Stomach (tissue), 9 donors: ENCODE data around the gene CD58. TPM values are rescaled to one million over a fixed set of nuclear protein-coding genes. Genes with fewer than 3 reads are reported as not detected.
A peak's percentile ranks its signal among the peaks of the same experiment; 100 is the strongest.

Experiments
- DNase-seq, 2 donors: peaks; one replicate each; pipeline versions ENCODE4 v3.0.0 to v3.0.0-alpha.2; 2013 to 2019
- H3K27ac ChIP-seq, 5 donors: fragments of 200-600 bp in 4 of 5; sonication (generic) in 4 of 5; one replicate each; pipeline ENCODE4 v1.5.1; 2013 to 2019; ENCODE audit warnings: mild to moderate bottlenecking in 1 of 5, moderate library complexity in 1 of 5
- H3K27me3 ChIP-seq, 3 donors: fragments of 200-600 bp; sonication (generic); one replicate each; pipeline ENCODE4 v1.5.1; 2017 to 2019; ENCODE audit warnings: mixed run types in 1 of 3
- H3K36me3 ChIP-seq, 4 donors: fragments of 200-600 bp; sonication (generic); 1 replicate in 3 of 4; 2 replicates in 1 of 4; pipeline ENCODE4 v1.5.1; 2016 to 2019
- H3K4me1 ChIP-seq, 4 donors: fragments of 200-600 bp; sonication (generic); one replicate each; pipeline ENCODE4 v1.5.1; 2016 to 2019
- H3K4me3 ChIP-seq, 4 donors: fragments of 200-600 bp; sonication (generic) in 3 of 4; one replicate each; pipeline ENCODE4 v1.5.1; 2016 to 2019; ENCODE audit warnings: mild to moderate bottlenecking in 1 of 4
- H3K9me3 ChIP-seq, 4 donors: fragments of 200-600 bp; sonication (generic); one replicate each; pipeline ENCODE4 v1.5.1; 2016 to 2019
- CTCF ChIP-seq, 7 experiments: fragments of 450-650 bp in 4 of 7; fragments of 200-600 bp in 3 of 7; sonication (generic) in 3 of 7; IDR thresholded peaks; one replicate each; pipeline ENCODE4 v1.5.1; 2016 to 2019; ENCODE audit warnings: antibody characterized with exemption in 7 of 7, control low read depth in 2 of 7, mild to moderate bottlenecking in 1 of 7
- EP300 ChIP-seq: sonication (generic); formaldehyde crosslinking; IDR thresholded peaks from one replicate; pipeline ENCODE4 v1.6.1; 2017; ENCODE audit warnings: antibody characterized with exemption
- POLR2A ChIP-seq, 4 donors: fragments of 450-650 bp; IDR thresholded peaks; one replicate each; pipeline ENCODE4 v1.6.1; 2016; ENCODE audit warnings: antibody characterized with exemption in 4 of 4, control low read depth in 2 of 4, mild to moderate bottlenecking in 1 of 4, moderate library complexity in 1 of 4
- POLR2AphosphoS5 ChIP-seq, 3 donors: sonication (generic); formaldehyde crosslinking; IDR thresholded peaks; one replicate each; pipeline ENCODE4 v1.6.1; 2016; ENCODE audit warnings: antibody characterized with exemption in 3 of 3
- WGBS, 5 donors: extraction: QIAGEN DNeasy Blood & Tissue Kit in 3 of 5; methylation state at CpG; one replicate each; pipeline versions ENCODE4 v1.1.5 to v1.1.7; 2013 to 2018; 5-methylcytosine and 5-hydroxymethylcytosine counted together
- intact Hi-C: fragments of 100-400 bp; cut with DNase I; formaldehyde crosslinking; loops from one replicate; pipeline ENCODE4 v1.15.1; 2023; ENCODE audit warnings: low total_unique reads
- polyA plus RNA-seq, 3 donors: library from polyadenylated mRNA; stranded (reverse); fragments of 200-250 nt; gene quantifications; one replicate each; pipeline ENCODE4 v1.2.3, GENCODE V29; 2013
- total RNA-seq, 5 donors: library from RNA; depleted of rRNA; stranded (reverse); fragments of >200 nt; gene quantifications; one replicate each; pipeline versions ENCODE4 v1.1.0 to v1.2.3, GENCODE V29; 2014 to 2016
- donor health status: healthy with polysubstance abuse.
- donor health status: Bipolar disorder and iron deficiency.
- donor health status: healthy.

CD58 gene
- total and polyA plus RNA-seq, 8 donors = 1.2 to 48.8 (median 8.7) TPM

DNA sequence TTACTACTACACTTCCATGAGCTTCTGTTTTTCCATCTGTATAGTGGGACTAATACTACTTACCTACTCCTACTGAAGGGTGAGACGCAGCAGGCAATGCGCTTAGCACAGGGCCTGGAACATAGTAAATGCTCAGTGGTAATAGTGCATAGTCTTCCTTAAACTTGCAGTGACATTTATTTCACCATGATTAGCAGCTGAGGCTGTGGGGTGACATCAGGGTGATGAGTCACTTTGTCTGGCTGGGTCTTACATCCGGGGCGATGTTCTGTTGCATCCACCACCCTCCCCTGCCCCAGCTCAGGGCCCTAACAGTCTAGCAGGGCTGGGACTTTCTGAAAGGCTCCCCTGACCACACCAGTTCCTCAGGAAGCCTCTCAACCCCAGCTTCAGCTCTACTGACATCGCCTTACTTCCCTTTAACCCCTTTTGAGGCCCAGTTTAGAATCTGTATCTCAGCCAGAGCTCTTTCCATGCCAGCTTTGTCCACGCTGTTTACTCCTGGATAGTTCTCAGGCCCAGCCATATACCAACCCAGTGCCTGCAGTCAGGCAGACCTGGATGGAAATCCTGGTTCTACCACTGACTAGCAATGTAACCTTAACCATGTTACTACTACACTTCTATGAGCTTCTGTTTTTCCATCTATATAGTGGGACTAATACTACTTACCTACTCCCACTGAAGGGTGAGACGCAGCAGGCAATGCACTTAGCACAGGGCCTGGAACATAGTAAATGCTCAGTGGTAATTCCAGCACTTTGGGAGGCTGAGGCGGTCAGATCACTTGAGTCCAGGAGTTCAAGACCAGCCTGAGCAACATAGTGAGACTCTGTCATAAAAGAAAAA is 66.3 kb downstream of the CD58 start:
- no peaks in the 10 kb centered on the region for H3K27me3 ChIP-seq
- peak overlapping the region in 4 of 5 donors; percentile 34 to 74 (median 62) for H3K27ac ChIP-seq
- peak; percentile 60 to 83 for DNase-seq
- peak in 2 of 3 donors; percentile 23 to 24 for TF ChIP-seq POLR2AphosphoS5 (IDR thresholded peaks at IDR 0.05)
- no peak for TF ChIP-seq CTCF (IDR thresholded peaks at IDR 0.05)
- H3K36me3 ChIP-seq = no peaks in the 10 kb centered on the region
- intact Hi-C loops = no loop called here
- peaks cover 0 to 56% (median 8%) of the 10 kb centered on the region in 4 donors for H3K4me1 ChIP-seq
- H3K4me3 ChIP-seq = no peak overlapping the region
- no peaks in the 10 kb centered on the region for H3K9me3 ChIP-seq
- 58 to 73% (median 66%) methylated on average over 8 of the region's 8 CpGs for WGBS, 5 donors

GRCh38 chr1:116503546-116504307 is 67.1 kb downstream of the CD58 start:
- intact Hi-C loops = no loop called here
- Histone ChIP-seq H3K9me3 (no peaks in the 10 kb centered on the region), H3K4me3 (no peak overlapping the region), H3K4me1 (peaks cover 0 to 55% (median 7%) of the 10 kb centered on the region in 4 donors), H3K27me3 (no peaks in the 10 kb centered on the region), H3K27ac (peak overlapping the region in 3 of 5 donors; percentile 39 to 74 (median 70)), H3K36me3 (no peaks in the 10 kb centered on the region)
- 81 to 89% (median 85%) methylated on average over 7 of the region's 7 CpGs for WGBS, 5 donors
- no peak for TF ChIP-seq POLR2A (IDR thresholded peaks at IDR 0.05)
- no peak for TF ChIP-seq CTCF (IDR thresholded peaks at IDR 0.05)
- no peak for TF ChIP-seq EP300
- no peak for TF ChIP-seq POLR2AphosphoS5 (IDR thresholded peaks at IDR 0.05)
- no peak for DNase-seq

DNA sequence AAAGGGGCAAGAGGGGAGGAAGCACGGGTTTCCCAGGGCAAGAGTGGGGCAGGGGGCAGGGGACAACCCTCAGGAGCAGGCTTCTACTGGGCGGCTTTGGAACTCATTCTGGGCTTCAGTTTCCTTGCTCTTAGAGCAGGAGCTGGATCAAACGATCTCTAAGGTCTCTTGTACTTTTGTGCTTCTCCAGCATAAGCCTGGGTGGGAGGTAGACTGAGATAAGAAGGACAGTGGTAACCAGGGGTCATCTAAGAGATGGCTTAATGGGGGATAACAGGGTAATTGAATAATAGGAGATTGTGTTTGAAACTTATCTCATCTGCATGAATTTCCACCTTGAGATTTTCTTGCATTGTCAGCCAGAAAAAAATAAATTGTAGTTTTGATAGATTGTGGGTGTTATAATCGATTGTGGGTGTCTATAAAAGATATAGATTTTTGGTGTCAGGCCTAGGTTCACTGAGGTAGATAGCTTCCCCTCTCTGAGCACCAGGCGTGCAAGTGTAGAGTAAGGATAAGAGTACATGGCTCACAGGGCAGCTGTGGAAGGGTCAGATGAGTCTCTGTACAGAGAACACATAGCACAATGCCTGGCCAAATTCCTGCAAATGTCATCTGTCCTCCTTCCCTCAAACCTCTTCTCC is 68.0 kb downstream of the CD58 start:
- 72 to 80% (median 77%) methylated on average over 5 of the region's 5 CpGs for WGBS, 5 donors
- peaks cover 0 to 49% (median 4%) of the 10 kb centered on the region in 4 donors for H3K4me1 ChIP-seq
- intact Hi-C loops = no loop called here
- no peaks in the 10 kb centered on the region for H3K36me3 ChIP-seq
- no peak overlapping the region for H3K4me3 ChIP-seq
- DNase-seq = no peak
- peak overlapping the region in 2 of 5 donors; percentile 70 to 74 for H3K27ac ChIP-seq
- H3K27me3 ChIP-seq = no peaks in the 10 kb centered on the region
- TF ChIP-seq POLR2A (IDR thresholded peaks at IDR 0.05) (no peak), POLR2AphosphoS5 (IDR thresholded peaks at IDR 0.05) (no peak), CTCF (IDR thresholded peaks at IDR 0.05) (no peak), EP300 (no peak)
- no peaks in the 10 kb centered on the region for H3K9me3 ChIP-seq

- H3K4me3 ChIP-seq = no peak overlapping the region
- H3K36me3 ChIP-seq = no peaks in the 10 kb centered on the region
- H3K9me3 ChIP-seq = no peaks in the 10 kb centered on the region
- H3K27ac ChIP-seq = no peak overlapping the region
- no peak for TF ChIP-seq CTCF (IDR thresholded peaks at IDR 0.05)
- TF ChIP-seq POLR2AphosphoS5 (IDR thresholded peaks at IDR 0.05) = no peak
- TF ChIP-seq EP300 = no peak
- no peak for TF ChIP-seq POLR2A (IDR thresholded peaks at IDR 0.05)
- 92 to 96% (median 94%) methylated on average over 2 of the region's 2 CpGs for WGBS, 5 donors
- H3K4me1 ChIP-seq = peaks cover 0 to 49% (median 4%) of the 10 kb centered on the region in 4 donors
- intact Hi-C loops = no loop called here
- no peak for DNase-seq
- no peaks in the 10 kb centered on the region for H3K27me3 ChIP-seq
Observed at GRCh38 chr1:116501870-116502244, 69.0 kb downstream of the CD58 start.
